ENCODE data around the gene DOCK9.

DOCK9 gene

GRCh38 chr13:98994896-98995295 is 17.0 kb upstream of the DOCK9 start:
- H3K4me1 ChIP-seq, result peaks cover 2% of the 10 kb centered on the region
- no peak overlapping the region for H3K9ac ChIP-seq
- no peaks in the 10 kb centered on the region for H3K27me3 ChIP-seq (ENCODE audit: control insufficient read depth, insufficient read depth, low read length)
- TF ChIP-seq CTCF (IDR thresholded peaks at IDR 0.05), result no peak
- H3K4me2 ChIP-seq (ENCODE audit: low read length), result no peak overlapping the region
- no peaks in the 10 kb centered on the region for H3K36me3 ChIP-seq (ENCODE audit: control insufficient read depth, insufficient read depth, low read length)
- H3K4me3 ChIP-seq (ENCODE audit: low read depth, low read length), result no peak overlapping the region
- peaks cover 4% of the 10 kb centered on the region for H3K79me2 ChIP-seq
- no peak overlapping the region for H3K27ac ChIP-seq
- H3K9me3 ChIP-seq (ENCODE audit: control insufficient read depth, low read length), result no peaks in the 10 kb centered on the region
- no peak overlapping the region for H2AFZ ChIP-seq

- Histone ChIP-seq H3K27me3 (ENCODE audit: control insufficient read depth, insufficient read depth, low read length) (no peaks in the 10 kb centered on the region), H3K4me2 (ENCODE audit: low read length) (no peak overlapping the region), H3K9me3 (ENCODE audit: control insufficient read depth, low read length) (no peaks in the 10 kb centered on the region), H3K4me3 (ENCODE audit: low read depth, low read length) (no peak overlapping the region), H2AFZ (no peak overlapping the region), H3K4me1 (no peaks in the 10 kb centered on the region), H3K27ac (no peak overlapping the region), H3K79me2 (peaks cover 4% of the 10 kb centered on the region), H3K9ac (no peak overlapping the region), H3K36me3 (ENCODE audit: control insufficient read depth, insufficient read depth, low read length) (no peaks in the 10 kb centered on the region)
- no peak for TF ChIP-seq CTCF (IDR thresholded peaks at IDR 0.05)
These were observed 16.2 kb upstream of the DOCK9 start for GRCh38 chr13:98994080-98994479.

- Histone ChIP-seq H3K4me3 (ENCODE audit: low read depth, low read length) (no peak overlapping the region), H3K9me3 (ENCODE audit: control insufficient read depth, low read length) (no peaks in the 10 kb centered on the region), H3K4me2 (ENCODE audit: low read length) (no peak overlapping the region), H3K9ac (no peak overlapping the region), H3K36me3 (ENCODE audit: control insufficient read depth, insufficient read depth, low read length) (no peaks in the 10 kb centered on the region), H3K27ac (no peak overlapping the region), H3K4me1 (no peaks in the 10 kb centered on the region), H3K27me3 (ENCODE audit: control insufficient read depth, insufficient read depth, low read length) (no peaks in the 10 kb centered on the region), H3K79me2 (peaks cover 4% of the 10 kb centered on the region), H2AFZ (no peak overlapping the region)
- no peak for TF ChIP-seq CTCF (IDR thresholded peaks at IDR 0.05)
These were observed 14.5 kb upstream of the DOCK9 start for GRCh38 chr13:98992355-98992754.

GRCh38 chr13:98990701-98991100 is 12.8 kb upstream of the DOCK9 start:
- Histone ChIP-seq H3K9ac (no peak overlapping the region), H3K79me2 (peaks cover 4% of the 10 kb centered on the region), H3K4me3 (ENCODE audit: low read depth, low read length) (no peak overlapping the region), H3K36me3 (ENCODE audit: control insufficient read depth, insufficient read depth, low read length) (no peaks in the 10 kb centered on the region), H3K9me3 (ENCODE audit: control insufficient read depth, low read length) (no peaks in the 10 kb centered on the region), H2AFZ (no peak overlapping the region), H3K27ac (no peak overlapping the region), H3K4me1 (no peaks in the 10 kb centered on the region), H3K4me2 (ENCODE audit: low read length) (no peak overlapping the region), H3K27me3 (ENCODE audit: control insufficient read depth, insufficient read depth, low read length) (no peaks in the 10 kb centered on the region)
- no peak for TF ChIP-seq CTCF (IDR thresholded peaks at IDR 0.05)

GRCh38 chr13:98989469-98990235 is 11.8 kb upstream of the DOCK9 start:
- H3K4me1 ChIP-seq, result no peaks in the 10 kb centered on the region
- H3K27me3 ChIP-seq (ENCODE audit: control insufficient read depth, insufficient read depth, low read length), result no peaks in the 10 kb centered on the region
- no peak overlapping the region for H3K9ac ChIP-seq
- H3K4me2 ChIP-seq (ENCODE audit: low read length), result no peak overlapping the region
- H3K4me3 ChIP-seq (ENCODE audit: low read depth, low read length), result no peak overlapping the region
- H3K27ac ChIP-seq, result no peak overlapping the region
- no peak for TF ChIP-seq CTCF (IDR thresholded peaks at IDR 0.05)
- H2AFZ ChIP-seq, result no peak overlapping the region
- H3K36me3 ChIP-seq (ENCODE audit: control insufficient read depth, insufficient read depth, low read length), result no peaks in the 10 kb centered on the region
- H3K9me3 ChIP-seq (ENCODE audit: control insufficient read depth, low read length), result no peaks in the 10 kb centered on the region
- H3K79me2 ChIP-seq, result peaks cover 4% of the 10 kb centered on the region

Measured in parathyroid adenoma (tissue), 2 donors.